Heart left ventricle (tissue), 16 donors: ENCODE results near the gene FNBP1. TPM values are rescaled to one million over a fixed set of nuclear protein-coding genes. Genes with fewer than 3 reads are reported as not detected.
A peak's percentile ranks its signal among the peaks of the same experiment; 100 is the strongest.

ENCODE experiments used
- ATAC-seq, 4 donors: fragments of 200-7000 bp; cut with Tn5 transposase; one replicate each; pipeline ENCODE4 v1.9.1; 2020 to 2022; ENCODE audit warnings: moderate library complexity in 4 of 4, mild to moderate bottlenecking in 3 of 4, moderate number of reproducible peaks in 1 of 4
- DNase-seq, 5 donors: peaks; one replicate each; pipeline ENCODE4 v3.0.0-alpha.2; 2020
- H3K27ac ChIP-seq, 12 donors: fragments of 200-600 bp; sonication (generic) in 4 of 12; one replicate each; pipeline versions ENCODE4 v1.5.0 to v1.8.0; 2016 to 2022; ENCODE audit warnings: mild to moderate bottlenecking in 2 of 12
- H3K27me3 ChIP-seq, 9 donors: fragments of 200-600 bp; sonication (generic) in 2 of 9; one replicate each; pipeline versions ENCODE4 v1.5.1 to v1.8.0; 2016 to 2022; ENCODE audit warnings: mild to moderate bottlenecking in 3 of 9
- H3K36me3 ChIP-seq, 9 donors: fragments of 200-600 bp; sonication (generic) in 2 of 9; one replicate each; pipeline versions ENCODE4 v1.5.0 to v1.8.0; 2018 to 2022; ENCODE audit warnings: mild to moderate bottlenecking in 2 of 9
- H3K4me1 ChIP-seq, 12 donors: fragments of 200-600 bp; sonication (generic) in 4 of 12; one replicate each; pipeline versions ENCODE4 v1.5.0 to v1.8.0; 2016 to 2022; ENCODE audit warnings: mild to moderate bottlenecking in 3 of 12
- H3K4me3 ChIP-seq, 12 donors: fragments of 200-600 bp; sonication (generic) in 4 of 12; one replicate each; pipeline versions ENCODE4 v1.5.0 to v1.8.0; 2017 to 2022; ENCODE audit warnings: mild to moderate bottlenecking in 9 of 12, moderate library complexity in 4 of 12
- H3K9me3 ChIP-seq, 12 donors: fragments of 200-600 bp; sonication (generic) in 4 of 12; one replicate each; pipeline versions ENCODE4 v1.5.0 to v1.8.0; 2016 to 2022; ENCODE audit warnings: mild to moderate bottlenecking in 1 of 12
- POLR2A ChIP-seq, 2 donors: fragments of 450-650 bp; IDR thresholded peaks; one replicate each; pipeline ENCODE4 v1.6.1; 2017; ENCODE audit warnings: antibody characterized with exemption in 2 of 2, mild to moderate bottlenecking in 2 of 2, moderate library complexity in 2 of 2
- WGBS, 4 donors: extraction: QIAGEN DNeasy Blood & Tissue Kit in 2 of 4; methylation state at CpG; one replicate each; pipeline versions ENCODE4 v1.1.5 to v1.1.7; 2013 to 2018; 5-methylcytosine and 5-hydroxymethylcytosine counted together
- intact Hi-C, 10 donors: fragments of 100-400 bp; cut with DNase I; formaldehyde crosslinking; loops; one replicate each; pipeline versions ENCODE4 v1.11.1 to v1.14.2; 2022
- polyA plus RNA-seq, 2 donors: library from polyadenylated mRNA; stranded (reverse); fragments of 200-250 nt; gene quantifications; one replicate each; pipeline ENCODE4 v1.2.3, GENCODE V29; 2013
- total RNA-seq, 9 donors: library from RNA; depleted of rRNA in 2 of 9; stranded (reverse); fragments of >200 nt in 2 of 9; fragmentation: NEBNext Ultra II Directional in 3 of 9; extraction: Animal tissue kit (Norgen Biotek cat#: 25700) in 3 of 9; gene quantifications; one replicate each; pipeline versions ENCODE4 v1.1.0 to v1.2.4, GENCODE V29; 2016 to 2023
- TF ChIP-seq, protein P1 (sequence below), 12 donors: fragments of 200-600 bp; sonication (generic) in 4 of 12; IDR thresholded peaks; one replicate each; pipeline versions ENCODE4 v1.5.0 to v1.8.0; 2018 to 2022; ENCODE audit warnings: antibody characterized with exemption in 12 of 12, mild to moderate bottlenecking in 5 of 12
- donor health status: ischemic (EF 13 %, LVEDD 7.1; RV severe dilation, severe dysfunction).
- donor health status: healthy with polysubstance abuse.
- donor health status: DM: no; HTN: yes; CAD: no.
- donor health status: DM: no; HTN: no; CAD: no.
- donor health status: ischemic (EF 25% LVEDD 6.9; RV normal size, moderate dysfunction).
- donor health status: ischemic (EF 25% LVEDD 5.7; RV mildly dilated, moderate dysfunction).
- donor health status: healthy.
- donor health status: DM: yes; HTN: yes; CAD: no.
- donor health status: ischemic (EF 35%, LVEDD 5.7; RV mildly dilated, moderate dysfunction).
- donor health status: nonischemic (EF 11% LVEDD 7.7; RV severe dilation, severe dysfunction).
- donor health status: DM: yes; HTN: yes; CAD: no.
- donor health status: PGD.
- donor health status: ischemic (EF 29% LVEDD 5.4; RV normal size, mild dysfunction).
- donor health status: nonischemic (EF 23%, LVEDD 6.1; RV moderate dilation, normal function).

FNBP1 gene
- total and polyA plus RNA-seq, 11 donors = 6.9 to 47.3 (median 24.1) TPM

DNA sequence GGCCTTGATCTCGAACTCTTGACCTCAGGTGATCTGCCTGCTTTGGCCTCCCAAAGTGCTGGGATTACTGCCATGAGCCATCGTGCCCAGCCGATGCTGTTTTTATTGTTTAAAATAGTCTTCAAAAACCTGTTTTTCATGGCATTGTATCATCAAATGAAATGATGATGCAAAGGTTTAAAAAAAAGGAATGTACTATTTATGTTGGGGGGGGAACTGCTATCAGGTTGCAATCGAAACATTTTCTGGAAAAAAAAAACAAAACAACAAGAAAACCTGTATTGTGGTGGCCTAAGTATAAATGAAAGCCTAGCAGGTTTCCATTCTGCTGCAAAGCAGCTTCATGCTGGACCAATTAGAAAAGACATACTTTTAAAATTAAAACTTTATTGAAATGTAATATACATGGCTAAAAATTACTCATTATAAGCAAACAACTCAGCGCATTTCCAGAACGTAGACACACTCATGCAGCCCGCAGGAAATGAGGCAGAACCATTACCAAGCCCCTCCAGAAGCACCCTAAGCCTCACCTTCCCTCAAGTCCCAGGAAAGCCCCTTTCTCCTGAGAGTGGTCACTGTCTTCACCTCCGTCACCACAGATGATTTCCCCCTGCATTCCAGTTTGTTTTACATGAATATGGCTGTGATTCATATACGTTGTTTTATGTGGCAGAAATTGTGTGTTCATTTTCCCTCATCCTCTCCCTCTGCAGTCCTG lies 29.7 kb upstream of the FNBP1 start:
- Histone ChIP-seq H3K27ac (peak overlapping the region in 5 of 12 donors; percentile 31 to 59 (median 34)), H3K4me1 (peaks cover 0 to 51% (median 26%) of the 10 kb centered on the region in 12 donors), H3K9me3 (no peaks in the 10 kb centered on the region), H3K27me3 (no peaks in the 10 kb centered on the region), H3K4me3 (no peak overlapping the region), H3K36me3 (peaks cover 0 to 23% (median 20%) of the 10 kb centered on the region in 9 donors)
- intact Hi-C loops = no loop called here
- TF ChIP-seq, protein P1, sequence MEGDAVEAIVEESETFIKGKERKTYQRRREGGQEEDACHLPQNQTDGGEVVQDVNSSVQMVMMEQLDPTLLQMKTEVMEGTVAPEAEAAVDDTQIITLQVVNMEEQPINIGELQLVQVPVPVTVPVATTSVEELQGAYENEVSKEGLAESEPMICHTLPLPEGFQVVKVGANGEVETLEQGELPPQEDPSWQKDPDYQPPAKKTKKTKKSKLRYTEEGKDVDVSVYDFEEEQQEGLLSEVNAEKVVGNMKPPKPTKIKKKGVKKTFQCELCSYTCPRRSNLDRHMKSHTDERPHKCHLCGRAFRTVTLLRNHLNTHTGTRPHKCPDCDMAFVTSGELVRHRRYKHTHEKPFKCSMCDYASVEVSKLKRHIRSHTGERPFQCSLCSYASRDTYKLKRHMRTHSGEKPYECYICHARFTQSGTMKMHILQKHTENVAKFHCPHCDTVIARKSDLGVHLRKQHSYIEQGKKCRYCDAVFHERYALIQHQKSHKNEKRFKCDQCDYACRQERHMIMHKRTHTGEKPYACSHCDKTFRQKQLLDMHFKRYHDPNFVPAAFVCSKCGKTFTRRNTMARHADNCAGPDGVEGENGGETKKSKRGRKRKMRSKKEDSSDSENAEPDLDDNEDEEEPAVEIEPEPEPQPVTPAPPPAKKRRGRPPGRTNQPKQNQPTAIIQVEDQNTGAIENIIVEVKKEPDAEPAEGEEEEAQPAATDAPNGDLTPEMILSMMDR (IDR thresholded peaks at IDR 0.05) = no peak
- TF ChIP-seq POLR2A (IDR thresholded peaks at IDR 0.05) = no peak
- WGBS, 4 donors = 76 to 84% (median 81%) methylated on average over 9 of the region's 9 CpGs
- no peak for DNase-seq
- no peak for ATAC-seq

DNA sequence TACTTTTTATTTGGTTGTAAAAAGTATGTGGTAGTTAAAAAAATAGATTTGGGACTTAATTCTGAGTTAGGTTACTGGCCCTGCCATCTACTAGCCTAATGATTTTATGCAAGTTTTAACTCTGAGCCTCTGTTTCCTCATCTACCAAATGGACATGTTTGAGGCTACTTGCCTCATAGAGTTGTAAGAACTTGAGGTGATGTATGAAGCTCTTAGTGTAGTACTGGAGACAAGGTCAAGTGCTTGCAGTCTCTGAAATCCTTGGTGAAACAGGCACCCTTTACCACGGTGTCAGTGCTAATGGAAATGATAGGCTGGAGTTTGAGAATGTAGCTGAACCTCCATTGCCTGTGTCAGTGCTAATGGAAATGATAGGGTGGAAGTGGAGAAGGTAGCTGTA lies 26.1 kb upstream of the FNBP1 start:
- Histone ChIP-seq H3K27me3 (no peaks in the 10 kb centered on the region), H3K9me3 (no peaks in the 10 kb centered on the region), H3K36me3 (peaks cover 0 to 12% (median 0%) of the 10 kb centered on the region in 9 donors), H3K27ac (peak overlapping the region in 2 of 12 donors; percentile 22 to 85), H3K4me3 (no peak overlapping the region), H3K4me1 (peaks cover 0 to 40% (median 15%) of the 10 kb centered on the region in 12 donors)
- DNase-seq (no peak), ATAC-seq (no peak)
- TF ChIP-seq, protein P1 (IDR thresholded peaks at IDR 0.05) = no peak
- no peak for TF ChIP-seq POLR2A (IDR thresholded peaks at IDR 0.05)
- 68 to 89% (median 85%) methylated on average over 1 of the region's 1 CpG for WGBS, 4 donors
- intact Hi-C loops = no loop called here

DNA sequence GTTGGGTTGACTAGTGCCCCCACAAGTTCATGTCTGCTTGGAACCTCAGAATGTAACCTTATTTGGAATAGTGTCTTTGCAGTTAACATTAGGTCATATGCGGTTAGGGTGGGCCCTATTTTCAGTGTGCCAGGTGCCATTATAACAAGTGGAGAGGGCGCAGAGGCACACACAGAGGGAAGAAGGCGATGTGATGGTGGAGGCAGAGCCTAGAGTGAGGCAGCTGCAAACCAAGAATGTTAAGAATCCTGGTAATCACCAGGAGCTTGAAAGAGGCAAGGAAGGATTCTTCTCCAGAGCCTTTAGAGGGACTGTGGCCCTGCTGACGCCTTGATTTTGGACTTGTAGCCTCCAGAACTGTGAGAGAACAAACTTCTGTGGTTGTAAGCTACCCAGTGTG lies 21.6 kb upstream of the FNBP1 start:
- Histone ChIP-seq H3K36me3 (peaks cover 0 to 18% (median 0%) of the 10 kb centered on the region in 9 donors), H3K9me3 (no peaks in the 10 kb centered on the region), H3K27ac (no peak overlapping the region), H3K4me1 (peaks cover 0 to 37% (median under 1%) of the 10 kb centered on the region in 12 donors), H3K4me3 (no peak overlapping the region), H3K27me3 (no peaks in the 10 kb centered on the region)
- intact Hi-C loops = no loop called here
- ATAC-seq (no peak), DNase-seq (no peak)
- WGBS, 4 donors = 87 to 96% (median 91%) methylated on average over 4 of the region's 4 CpGs
- TF ChIP-seq POLR2A (IDR thresholded peaks at IDR 0.05) = no peak
- TF ChIP-seq, protein P1 (IDR thresholded peaks at IDR 0.05) = no peak

DNA sequence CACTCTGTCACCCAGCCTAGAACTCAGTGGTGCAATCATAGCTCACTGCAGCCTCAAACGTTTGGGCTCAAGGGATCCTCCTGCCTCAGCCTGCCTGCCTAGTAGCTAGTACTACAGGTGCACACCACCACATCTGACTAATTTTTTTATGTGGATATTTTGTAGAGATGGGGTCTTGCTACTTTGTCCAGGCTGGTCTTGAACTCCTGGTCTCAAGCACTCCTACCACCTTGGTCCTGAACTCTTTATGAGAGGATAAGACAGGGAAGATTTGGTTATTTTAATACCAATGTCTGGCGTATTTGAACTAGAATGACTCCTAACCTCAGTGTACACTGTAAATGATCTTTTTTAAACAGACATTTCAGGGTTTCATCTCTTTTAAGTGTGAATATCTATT lies 19.8 kb upstream of the FNBP1 start:
- Histone ChIP-seq H3K9me3 (no peaks in the 10 kb centered on the region), H3K4me3 (no peak overlapping the region), H3K27ac (no peak overlapping the region), H3K4me1 (peaks cover 0 to 20% (median 0%) of the 10 kb centered on the region in 12 donors), H3K27me3 (no peaks in the 10 kb centered on the region), H3K36me3 (peaks cover 0 to 33% (median 10%) of the 10 kb centered on the region in 9 donors)
- WGBS, 4 donors = 63 to 75% (median 70%) methylated on average over 2 of the region's 2 CpGs
- intact Hi-C loops = no loop called here
- no peak for TF ChIP-seq POLR2A (IDR thresholded peaks at IDR 0.05)
- TF ChIP-seq, protein P1 (IDR thresholded peaks at IDR 0.05) = no peak
- ATAC-seq = no peak
- DNase-seq = no peak
